ENCODE results near the gene SPTLC2.
"Not testable (repeated sequence)": the region's sequence is repeated elsewhere in the genome, so short reads cannot be mapped to it uniquely, and the experiment has no call there.

The SPTLC2 gene

GRCh38 chr14:77598366-77599070 is 17.9 kb downstream of the SPTLC2 start:
- TF ChIP-seq, protein P1, sequence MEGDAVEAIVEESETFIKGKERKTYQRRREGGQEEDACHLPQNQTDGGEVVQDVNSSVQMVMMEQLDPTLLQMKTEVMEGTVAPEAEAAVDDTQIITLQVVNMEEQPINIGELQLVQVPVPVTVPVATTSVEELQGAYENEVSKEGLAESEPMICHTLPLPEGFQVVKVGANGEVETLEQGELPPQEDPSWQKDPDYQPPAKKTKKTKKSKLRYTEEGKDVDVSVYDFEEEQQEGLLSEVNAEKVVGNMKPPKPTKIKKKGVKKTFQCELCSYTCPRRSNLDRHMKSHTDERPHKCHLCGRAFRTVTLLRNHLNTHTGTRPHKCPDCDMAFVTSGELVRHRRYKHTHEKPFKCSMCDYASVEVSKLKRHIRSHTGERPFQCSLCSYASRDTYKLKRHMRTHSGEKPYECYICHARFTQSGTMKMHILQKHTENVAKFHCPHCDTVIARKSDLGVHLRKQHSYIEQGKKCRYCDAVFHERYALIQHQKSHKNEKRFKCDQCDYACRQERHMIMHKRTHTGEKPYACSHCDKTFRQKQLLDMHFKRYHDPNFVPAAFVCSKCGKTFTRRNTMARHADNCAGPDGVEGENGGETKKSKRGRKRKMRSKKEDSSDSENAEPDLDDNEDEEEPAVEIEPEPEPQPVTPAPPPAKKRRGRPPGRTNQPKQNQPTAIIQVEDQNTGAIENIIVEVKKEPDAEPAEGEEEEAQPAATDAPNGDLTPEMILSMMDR (IDR thresholded peaks at IDR 0.05; ENCODE audit: insufficient read depth, low read length, missing control alignments): no peak
- DNase-seq (ENCODE audit: low read depth, low spot score): no peak
- ChIA-PET POLR2A (no interaction called here), CTCF (interaction anchor here (0.8 kb wide), 1 partner anchor 9 kb away, joined by 5 read pairs; no protein-coding TSS in a partner anchor)
- H3K4me3 ChIP-seq (ENCODE audit: low read depth, low read length): no peak overlapping the region

GRCh38 chr14:77593501-77593961 is 22.9 kb downstream of the SPTLC2 start:
- H3K4me3 ChIP-seq (ENCODE audit: low read depth, low read length): no peak overlapping the region
- CTCF ChIA-PET: interaction anchor here (1.6 to 1.7 kb wide), 2 partner anchors 15 to 22 kb away, joined by 3 to 6 read pairs; no protein-coding TSS in a partner anchor
- POLR2A ChIA-PET: interaction anchor here (0.6 to 0.9 kb wide), 2 partner anchors 13 to 45 kb away, joined by 3 to 4 read pairs; no protein-coding TSS in a partner anchor
- peak; percentile 28 for DNase-seq (ENCODE audit: low read depth, low spot score)
- TF ChIP-seq, protein P1 (IDR thresholded peaks at IDR 0.05; ENCODE audit: insufficient read depth, low read length, missing control alignments): no peak

DNA sequence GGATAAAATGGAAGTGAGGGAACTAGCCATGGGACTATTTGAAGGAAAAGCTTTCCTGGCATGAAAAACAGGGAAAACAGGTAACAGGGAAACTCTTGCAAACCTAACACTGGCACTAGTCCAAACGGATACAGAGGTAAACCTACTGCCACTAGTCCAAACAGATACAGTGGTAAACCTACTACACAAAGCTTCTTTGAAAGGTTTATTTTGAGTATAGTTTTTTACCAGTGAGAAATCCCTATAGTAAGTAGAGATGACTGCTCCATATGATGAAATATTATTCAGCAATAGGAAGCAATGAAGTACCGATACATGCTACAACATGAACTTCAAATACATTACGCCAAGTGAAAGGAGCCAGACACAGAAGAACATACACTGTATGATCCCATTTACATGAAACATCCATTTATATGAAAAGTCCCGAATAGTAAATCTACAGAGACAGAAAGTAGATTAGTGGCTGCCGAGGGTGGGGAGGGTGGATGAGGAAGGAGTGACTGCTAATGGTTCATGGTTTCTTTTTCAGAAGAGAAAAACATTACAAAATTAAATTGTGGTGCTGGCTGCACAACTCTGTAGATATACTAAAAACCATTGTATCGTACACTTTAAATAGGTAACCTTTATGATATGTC is 25.5 kb downstream of the SPTLC2 start:
- DNase-seq (ENCODE audit: low read depth, low spot score): no peak
- H3K4me3 ChIP-seq (ENCODE audit: low read depth, low read length): no peak overlapping the region
- ChIA-PET CTCF (no interaction called here), POLR2A (no interaction called here)
- TF ChIP-seq, protein P1 (IDR thresholded peaks at IDR 0.05; ENCODE audit: insufficient read depth, low read length, missing control alignments): no peak

GRCh38 chr14:77589099-77589498 is 27.3 kb downstream of the SPTLC2 start:
- CTCF ChIA-PET: no interaction called here
- H3K4me3 ChIP-seq (ENCODE audit: low read depth, low read length): no peak overlapping the region

DNA sequence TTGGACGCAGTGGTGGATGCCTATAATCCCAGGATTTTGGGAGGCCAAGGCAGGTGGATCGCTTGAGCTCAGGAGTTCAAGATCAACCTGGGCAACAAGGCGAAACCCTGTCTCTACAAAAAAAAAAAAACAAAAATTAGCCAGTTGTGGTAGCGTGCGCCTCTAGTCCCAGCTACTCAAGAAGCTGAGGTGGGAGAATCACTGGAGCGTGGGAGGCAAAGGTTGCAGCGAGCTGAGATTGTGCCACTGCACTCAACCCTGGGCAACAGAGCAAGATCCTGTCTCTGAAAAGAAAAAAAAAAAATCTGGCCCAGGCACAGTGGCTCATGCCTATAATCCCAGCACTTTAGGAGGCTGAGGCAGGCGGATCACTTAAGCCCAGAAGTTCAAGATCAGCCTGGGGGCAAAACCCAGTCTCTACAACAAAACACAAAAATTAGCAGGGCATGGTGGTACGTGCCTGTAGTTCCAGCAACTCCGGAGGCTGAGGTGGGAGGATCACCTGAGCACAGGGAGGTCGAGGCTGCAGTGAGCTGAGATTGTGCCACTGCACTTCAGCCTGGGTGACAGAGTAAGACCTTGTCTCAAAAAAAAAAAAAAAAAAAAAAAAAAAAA is 27.9 kb downstream of the SPTLC2 start:
- POLR2A ChIA-PET; CTCF ChIA-PET; H3K4me3 ChIP-seq (ENCODE audit: low read depth, low read length); DNase-seq (ENCODE audit: low read depth, low spot score): not testable (repeated sequence)

More at GRCh38 chr14:77589099-77589498, 27.3 kb downstream of the SPTLC2 start:
- POLR2A ChIA-PET: no interaction called here
- TF ChIP-seq, protein P1 (IDR thresholded peaks at IDR 0.05; ENCODE audit: insufficient read depth, low read length, missing control alignments): no peak
- DNase-seq (ENCODE audit: low read depth, low spot score): no peak

- DNase-seq (ENCODE audit: low read depth, low spot score): no peak
- no peak overlapping the region for H3K4me3 ChIP-seq (ENCODE audit: low read depth, low read length)
- TF ChIP-seq, protein P1 (IDR thresholded peaks at IDR 0.05; ENCODE audit: insufficient read depth, low read length, missing control alignments): no peak
- CTCF ChIA-PET: no interaction called here
- POLR2A ChIA-PET: no interaction called here
Measured at GRCh38 chr14:77585385-77585784, 31.1 kb downstream of the SPTLC2 start.

Measured in AG04449 (cell line).